GM20431 (cell line): ENCODE measurements around the gene ENTPD2.
"Not testable (repeated sequence)": the region's sequence is repeated elsewhere in the genome, so short reads cannot be mapped to it uniquely, and the experiment has no call there.

ENCODE experiments used
- in situ Hi-C: fragments of 300-500 bp; cut with MseI, MboI; formaldehyde crosslinking; loops from one replicate; pipeline ENCODE4 v1.15.0; 2020; ENCODE audit warnings: low sequenced_read_pairs; ENCODE audit not compliant: unreplicated experiment

Gene ENTPD2

GRCh38 chr9:137007816-137008270, 46.0 kb downstream of the ENTPD2 start:
- in situ Hi-C loops = no loop called here

GRCh38 chr9:137007108-137007815, 46.6 kb downstream of the ENTPD2 start:
- in situ Hi-C loops = no loop called here

GRCh38 chr9:137006116-137007003, 47.5 kb downstream of the ENTPD2 start:
- in situ Hi-C loops = no loop called here

GRCh38 chr9:137004285-137004684, 49.6 kb downstream of the ENTPD2 start:
- in situ Hi-C loops = not testable (repeated sequence)

- in situ Hi-C loops = no loop called here
Observed at GRCh38 chr9:137002646-137003041, 51.2 kb downstream of the ENTPD2 start.

- in situ Hi-C loops = no loop called here
Observed at GRCh38 chr9:137001857-137002645, 51.8 kb downstream of the ENTPD2 start.

- in situ Hi-C loops = no loop called here
Observed at GRCh38 chr9:137000177-137000930, 53.5 kb downstream of the ENTPD2 start.
